Kidney glomerular epithelial cell (primary cell): ENCODE results near the gene CLPX.
"Not testable (repeated sequence)": the region's sequence is repeated elsewhere in the genome, so short reads cannot be mapped to it uniquely, and the experiment has no call there.

ENCODE experiments used
- DNase-seq: peaks from one replicate; lab custom pipeline; 2025; lab: John Stamatoyannopoulos, UW

The CLPX gene

DNA sequence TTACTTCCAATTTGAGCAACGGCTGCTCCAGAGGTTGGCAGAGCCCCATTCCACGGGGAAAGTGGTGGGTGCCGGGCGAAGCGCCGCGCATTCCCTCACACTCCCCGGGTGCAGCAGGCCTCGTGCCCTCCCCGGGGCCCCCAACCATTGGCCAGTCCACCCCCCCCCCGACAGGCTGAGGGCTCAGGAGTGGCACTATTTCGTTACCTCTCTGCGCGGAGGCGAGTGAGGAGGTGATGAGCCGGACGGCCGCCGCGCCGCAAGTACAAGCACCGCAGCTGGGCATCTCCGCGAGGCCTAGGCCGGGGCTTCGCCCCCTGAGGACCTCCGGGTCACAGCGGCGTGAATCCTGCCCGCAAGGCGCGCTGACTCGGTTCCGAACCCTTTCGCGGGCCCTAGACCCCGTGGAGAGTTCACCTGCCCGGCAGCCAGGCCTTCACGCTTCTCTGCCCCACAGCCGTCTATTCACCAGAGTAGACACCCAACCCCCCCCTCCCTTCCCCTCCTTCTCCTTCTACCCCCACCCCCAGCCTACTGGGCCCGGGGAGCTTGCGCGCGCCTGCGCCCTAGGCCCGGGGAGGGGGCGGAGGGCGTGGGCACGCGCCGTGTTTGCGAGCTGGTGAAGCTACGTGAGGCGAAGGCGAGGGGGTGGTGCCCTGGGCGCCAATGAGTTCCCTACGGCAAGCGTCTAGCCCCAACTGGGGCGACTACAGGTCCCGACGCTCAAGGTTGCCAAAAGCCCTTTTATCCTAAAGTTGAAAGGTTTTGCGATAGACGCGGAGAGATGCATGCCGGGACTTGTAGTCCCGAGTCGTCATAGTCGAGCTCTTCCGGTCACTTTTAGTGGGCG is at the start of gene CLPX:
CLPX (minus strand) TSS at position 475 of the 850 bp plus-strand sequence; CDS start at position 286, 189 bp downstream.
- DNase-seq, result peak; percentile 85

DNA sequence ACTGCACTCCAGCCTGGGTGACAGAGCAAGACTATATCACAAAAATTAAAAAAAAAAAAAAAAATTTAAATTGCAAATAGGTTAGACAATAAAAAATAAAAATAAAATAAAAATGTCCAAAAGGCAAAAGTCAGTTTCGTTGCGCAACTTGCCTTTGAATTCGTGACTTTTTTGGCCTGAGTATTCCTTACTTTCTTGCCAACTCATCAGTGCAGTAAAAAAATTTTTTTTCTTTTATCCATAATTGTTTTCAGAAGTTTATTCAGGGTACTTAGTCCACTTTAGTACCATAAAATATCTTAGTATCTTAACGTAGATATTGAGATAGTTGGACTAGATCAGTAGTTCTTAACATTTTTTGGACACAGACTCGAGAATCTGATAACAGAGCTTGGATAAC is 48.6 kb upstream of the CLPX start:
- DNase-seq, result no peak

DNA sequence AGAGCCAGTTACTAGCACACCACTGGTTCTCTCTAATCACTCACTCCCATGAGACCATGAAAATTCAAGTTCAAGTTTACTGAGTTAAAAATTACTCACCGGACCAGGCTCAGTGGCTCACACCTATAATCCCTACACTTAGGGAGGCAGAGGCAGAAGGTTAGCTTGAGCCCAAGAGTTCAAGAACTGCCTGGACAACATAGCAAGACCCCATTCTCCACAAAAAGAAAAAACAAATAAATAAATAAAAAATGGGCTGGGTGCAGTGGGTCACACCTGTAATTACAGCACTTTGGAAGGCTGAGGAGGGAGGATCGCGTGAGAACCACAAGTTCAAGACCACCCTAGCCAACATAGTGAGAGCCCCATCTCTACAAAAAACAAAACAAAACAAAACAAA is 47.4 kb upstream of the CLPX start:
- DNase-seq, result no peak

DNA sequence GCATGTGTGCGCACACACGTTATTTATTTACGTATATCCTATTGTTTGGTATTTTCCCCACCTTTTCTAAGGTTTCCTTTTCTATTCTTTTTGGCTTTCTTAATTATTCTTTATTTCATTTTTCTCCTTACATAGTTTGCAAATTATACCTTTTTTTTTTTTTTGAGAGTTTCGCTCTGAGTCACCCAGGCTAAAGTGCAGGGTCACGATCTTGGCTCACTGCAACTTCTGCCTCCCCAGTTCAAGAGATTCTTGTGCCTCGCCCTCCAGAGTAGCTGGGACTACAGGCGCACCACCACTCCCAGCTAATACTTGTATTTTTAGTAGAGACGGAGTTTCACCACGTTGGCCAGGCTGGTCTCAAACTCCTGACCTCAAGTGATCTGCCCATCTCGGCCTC is 46.2 kb upstream of the CLPX start:
- DNase-seq, result no peak

DNA sequence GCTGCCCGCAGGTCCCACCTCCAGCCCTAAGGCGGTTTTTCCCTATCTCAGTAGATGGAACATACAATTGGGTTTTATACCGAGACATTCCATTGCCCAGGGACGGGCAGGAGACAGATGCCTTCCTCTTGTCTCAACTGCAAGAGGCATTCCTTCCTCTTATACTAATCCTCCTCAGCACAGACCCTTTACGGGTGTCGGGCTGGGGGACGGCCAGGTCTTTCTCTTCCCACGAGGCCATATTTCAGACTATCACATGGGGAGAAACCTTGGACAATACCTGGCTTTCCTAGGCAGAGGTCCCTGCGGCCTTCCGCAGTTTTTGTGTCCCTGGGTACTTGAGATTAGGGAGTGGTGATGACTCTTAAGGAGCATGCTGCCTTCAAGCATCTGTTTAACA is 41.8 kb upstream of the CLPX start:
- DNase-seq, result not testable (repeated sequence)

DNA sequence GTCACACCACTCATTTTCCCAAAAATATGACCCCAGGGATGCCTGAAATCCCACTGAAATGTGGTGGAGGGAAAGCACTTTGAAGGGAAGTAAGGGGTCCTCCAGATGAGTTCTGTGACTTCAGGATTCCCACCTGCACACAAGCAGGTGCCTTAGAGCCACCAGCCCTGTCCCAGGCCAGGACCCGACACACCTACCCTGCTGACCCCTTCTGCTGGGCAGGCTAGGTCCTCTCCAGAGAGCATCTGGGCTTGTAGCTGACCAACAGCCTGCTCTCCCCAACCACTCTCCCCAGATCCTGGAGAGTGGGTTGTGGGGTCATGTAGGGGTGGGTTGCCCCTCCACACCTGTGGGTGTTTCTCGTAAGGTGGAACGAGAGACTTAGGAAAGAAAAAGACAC is 41.1 kb upstream of the CLPX start:
- DNase-seq, result no peak

DNA sequence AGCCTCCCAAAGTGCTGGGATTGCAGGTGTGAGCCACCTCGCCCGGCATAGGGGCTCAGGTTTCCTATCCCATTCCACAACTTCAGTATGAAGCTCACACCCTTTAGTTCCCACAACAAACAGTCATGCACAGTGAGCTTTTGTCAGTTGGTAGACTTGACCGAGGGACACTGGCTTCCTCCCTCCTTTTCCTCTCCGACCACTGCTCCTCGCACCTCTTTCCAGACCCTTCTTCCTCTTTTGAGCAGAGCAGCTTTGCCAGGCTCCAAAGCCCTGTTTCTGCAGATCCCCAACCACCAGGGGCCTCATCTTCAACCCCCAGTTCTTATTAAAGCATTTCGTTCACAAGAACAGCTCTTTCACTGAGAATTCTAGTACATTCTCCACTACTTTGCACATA is 38.9 kb upstream of the CLPX start:
- no peak for DNase-seq

DNA sequence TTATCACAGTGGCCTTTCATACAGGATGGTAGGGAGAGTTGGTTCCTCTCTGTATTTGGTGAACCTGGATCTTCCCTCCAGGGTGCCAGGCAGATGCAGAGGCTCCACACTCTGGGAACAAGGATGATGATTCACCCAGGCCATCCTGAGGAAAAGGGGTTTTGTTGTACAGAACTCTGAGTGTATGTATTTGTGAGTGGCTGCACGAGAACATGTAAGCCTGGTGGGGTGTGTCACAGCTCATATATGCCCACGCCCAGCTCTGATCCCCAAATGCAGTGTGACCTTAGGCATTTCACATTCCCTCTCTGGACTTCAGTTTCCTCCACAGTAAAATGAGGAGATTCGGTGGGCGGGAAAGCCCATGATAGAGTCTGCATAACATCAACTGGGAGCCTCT is 37.7 kb upstream of the CLPX start:
- no peak for DNase-seq

DNA sequence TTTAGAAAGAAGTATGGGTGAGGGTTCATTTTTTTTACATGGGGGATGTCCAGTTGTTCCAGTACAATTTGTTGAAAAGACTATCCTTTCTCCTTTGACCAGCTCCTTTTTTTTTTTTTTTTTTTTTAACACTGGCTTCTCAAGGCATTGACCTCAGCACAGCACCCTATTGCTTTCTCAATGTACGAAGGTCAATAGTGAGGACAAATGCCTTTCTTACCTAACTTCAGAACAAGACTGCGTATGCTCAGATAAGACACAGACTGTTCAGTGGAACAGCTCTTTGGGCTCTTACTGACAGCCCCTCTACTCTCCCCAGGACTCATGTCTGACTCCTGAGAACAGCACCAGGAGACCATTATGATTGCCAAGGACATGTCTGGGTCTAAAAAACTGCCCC is 36.6 kb upstream of the CLPX start:
- DNase-seq, result no peak

DNA sequence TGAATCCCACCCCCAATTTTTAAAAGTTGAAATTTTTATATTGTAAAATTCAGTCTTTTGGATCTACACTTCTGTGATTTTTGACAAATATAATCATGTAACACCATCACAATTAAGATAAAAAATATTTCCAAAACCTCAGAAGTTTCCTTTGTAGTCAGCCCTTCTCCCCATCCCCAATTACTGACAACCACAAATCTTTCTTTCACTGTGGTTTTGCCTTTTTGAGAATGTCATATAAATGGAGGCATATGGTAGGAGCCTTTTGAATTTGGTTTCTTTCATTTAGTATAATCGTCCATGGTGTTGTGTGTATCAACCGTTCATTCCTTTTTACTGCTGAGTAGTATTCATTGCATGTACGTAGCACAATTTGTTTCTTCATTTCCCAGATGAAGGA is 34.0 kb upstream of the CLPX start:
- DNase-seq, result no peak

DNA sequence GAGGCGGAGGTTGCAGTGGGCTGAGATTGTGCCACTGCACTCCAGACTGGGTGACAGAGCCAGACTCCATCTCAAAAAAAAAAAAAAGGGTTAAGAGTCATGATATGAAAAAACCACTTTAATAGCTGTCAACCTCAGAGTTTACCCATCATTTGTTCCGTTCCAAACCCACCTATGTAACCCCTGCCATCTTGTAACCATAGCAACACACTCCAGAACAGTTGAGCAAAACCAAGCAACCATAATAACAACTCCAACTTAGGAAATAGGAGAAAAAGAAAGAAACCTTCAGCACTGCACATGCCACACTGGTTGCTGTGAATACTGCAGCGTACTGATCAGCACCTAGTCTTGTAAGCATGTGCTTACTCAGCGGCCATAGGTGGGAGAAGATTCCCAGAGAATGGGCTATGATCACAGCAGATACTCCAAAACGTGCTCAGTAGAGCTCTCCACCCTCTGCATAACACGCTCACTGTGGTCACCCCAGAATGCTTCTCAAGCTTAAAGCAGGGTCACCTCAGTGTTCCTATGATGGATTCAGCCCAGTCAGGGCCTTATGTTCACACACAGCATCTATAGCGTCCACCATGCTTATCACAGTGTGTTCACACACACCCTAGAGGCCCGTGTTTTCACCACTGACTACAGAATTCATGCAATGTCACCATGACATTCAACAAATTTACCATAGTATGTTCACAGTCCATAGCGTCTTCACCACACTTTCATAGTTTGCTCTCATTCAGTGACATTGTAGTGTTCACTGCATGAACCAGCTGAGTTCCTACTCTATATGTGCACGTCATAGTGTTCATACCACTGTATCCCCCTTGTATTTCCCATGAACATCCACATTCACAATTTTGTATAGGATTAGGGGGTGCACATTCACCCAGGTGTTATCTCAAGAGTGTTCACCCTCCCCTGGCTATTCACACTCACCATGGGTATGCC is 32.7 kb upstream of the CLPX start:
- no peak for DNase-seq

DNA sequence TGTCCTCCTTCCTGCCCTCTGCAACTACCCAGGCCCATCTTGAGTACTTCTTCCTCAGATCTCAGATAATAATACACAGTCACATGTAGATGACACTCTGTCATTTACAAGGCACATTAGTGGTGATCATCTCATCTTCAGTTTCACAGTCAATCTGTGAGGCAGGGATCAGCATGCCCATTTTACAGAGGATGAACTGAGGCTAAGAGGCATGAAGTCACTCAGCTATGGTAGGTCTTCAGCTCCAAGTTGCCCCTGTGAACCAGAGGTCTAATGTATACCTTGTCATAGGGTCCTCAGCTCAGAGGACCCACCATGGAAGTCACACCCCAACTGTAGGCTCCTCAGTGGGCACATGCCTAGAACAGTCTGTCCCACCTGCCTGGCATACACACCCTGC is 30.4 kb upstream of the CLPX start:
- no peak for DNase-seq

DNA sequence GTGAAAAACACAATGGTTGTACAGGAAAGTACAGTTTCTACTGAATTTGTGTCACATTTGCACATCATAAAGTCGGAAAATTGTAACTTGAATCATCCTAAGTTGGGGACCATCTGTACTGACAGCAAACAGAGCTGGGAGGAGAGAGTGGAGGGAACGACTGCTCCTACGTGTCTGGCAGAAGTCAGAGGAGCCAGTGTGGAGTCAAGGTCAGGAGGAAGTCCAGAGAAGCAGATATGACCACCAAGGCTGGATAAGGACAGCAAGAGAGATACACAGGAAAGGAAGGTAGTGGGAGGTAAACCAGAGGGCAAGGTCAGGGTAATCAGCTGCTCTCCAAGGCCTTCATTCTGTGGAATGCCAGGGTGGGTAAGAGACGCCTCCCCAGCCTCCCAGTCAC is 28.9 kb upstream of the CLPX start:
- DNase-seq, result no peak

DNA sequence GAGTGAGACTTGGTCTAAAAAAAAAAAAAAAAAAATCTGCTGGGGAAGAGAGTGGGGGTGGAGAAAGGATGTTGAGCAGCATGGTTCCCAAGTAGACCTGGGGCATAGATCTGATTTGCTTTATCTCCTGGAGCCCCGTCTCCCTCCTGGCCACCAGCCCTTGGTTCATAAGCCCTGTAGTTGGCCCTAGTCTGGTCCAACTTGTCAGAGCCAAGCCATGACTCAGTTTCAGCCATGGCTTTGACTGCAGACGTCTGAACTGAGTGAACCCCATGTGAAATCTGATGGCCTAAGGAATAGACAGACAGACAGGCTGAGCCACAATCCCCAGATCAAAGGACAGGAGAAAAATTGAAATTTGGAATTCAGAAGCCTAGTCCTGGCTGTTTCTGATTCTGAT is 28.1 kb upstream of the CLPX start:
- DNase-seq, result no peak

DNA sequence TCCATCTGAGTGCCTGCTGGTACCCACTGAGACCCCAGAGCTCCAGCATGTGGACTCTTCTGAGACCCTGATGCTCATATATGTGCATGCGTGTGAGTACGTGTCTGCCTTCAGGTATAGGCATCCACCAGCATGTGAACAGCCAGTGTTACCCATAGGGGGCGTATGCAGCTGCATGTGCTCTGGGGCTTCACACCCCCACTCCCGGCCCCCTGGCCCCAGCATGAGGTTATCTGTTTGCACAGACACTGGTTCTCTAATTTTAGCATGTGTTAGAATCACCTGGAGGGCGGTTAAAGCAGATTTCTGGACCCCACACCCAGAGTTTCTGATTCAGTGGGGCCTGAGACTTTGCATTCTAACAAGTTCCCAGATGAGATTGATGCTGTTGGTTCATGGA is 27.0 kb upstream of the CLPX start:
- DNase-seq, result no peak

DNA sequence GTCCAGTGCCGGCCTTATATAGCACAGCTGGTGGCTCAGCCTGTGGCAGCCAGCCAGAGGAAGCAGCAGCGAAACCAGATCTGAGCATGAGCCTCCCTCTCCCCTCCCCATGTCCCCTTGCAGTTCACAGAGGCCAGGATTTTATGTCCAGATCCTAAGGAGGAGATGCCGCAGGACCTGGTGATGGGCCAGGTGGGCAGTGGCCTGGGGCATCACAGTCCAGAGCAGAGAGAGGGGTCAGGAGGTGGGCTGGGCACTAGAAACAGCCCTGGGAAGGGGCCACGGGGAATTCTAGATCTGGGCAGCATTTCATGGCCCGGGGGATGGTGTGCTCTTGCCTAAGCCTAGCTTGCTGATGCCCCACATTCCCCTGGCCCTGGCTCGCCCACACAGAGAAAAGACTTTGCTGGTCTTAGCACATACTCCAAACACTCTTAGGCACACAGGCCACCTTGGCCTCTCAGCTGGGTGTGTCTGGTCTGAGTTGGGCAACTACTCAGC is 26.4 kb upstream of the CLPX start:
- no peak for DNase-seq

DNA sequence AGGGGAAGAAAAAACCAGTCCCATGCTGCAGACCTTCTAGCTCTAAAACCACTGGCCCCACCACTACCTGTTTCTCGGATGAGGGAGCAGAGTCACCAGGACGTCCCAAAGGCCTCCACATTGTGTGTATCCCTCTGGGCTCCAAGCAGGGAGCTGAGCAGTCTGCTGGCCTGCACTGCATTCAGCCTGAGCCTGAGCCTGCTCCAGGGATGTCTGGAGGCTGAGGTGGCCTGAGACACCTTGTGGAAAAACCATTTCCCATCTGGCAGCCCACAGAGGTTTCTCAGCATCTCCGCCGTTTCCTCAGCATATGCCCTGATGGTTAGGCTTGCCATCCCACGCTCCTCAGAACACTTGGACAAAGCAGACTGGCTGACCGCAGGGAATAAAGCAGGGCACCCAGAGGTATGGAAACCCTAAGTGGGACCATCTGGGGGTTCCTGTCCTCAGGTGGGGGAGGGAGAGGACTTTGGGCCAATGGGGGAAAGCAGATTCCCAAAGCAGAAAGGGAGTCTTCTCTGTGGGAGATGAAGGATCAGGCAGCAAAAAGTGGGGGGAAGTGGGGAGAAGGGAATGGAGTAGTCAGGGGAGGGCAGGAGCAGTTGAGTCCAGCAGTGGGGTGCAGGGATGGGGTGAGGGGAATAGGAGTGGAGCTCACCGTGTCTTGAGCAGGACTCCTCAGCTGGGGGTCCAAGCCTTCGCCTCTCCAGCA is 25.8 kb upstream of the CLPX start, which contains the start of gene CILP:
CILP (minus strand) TSS at position 704 of the 712 bp plus-strand sequence. CDS start 1,718 bp downstream, outside the sequence.
- DNase-seq, result no peak

DNA sequence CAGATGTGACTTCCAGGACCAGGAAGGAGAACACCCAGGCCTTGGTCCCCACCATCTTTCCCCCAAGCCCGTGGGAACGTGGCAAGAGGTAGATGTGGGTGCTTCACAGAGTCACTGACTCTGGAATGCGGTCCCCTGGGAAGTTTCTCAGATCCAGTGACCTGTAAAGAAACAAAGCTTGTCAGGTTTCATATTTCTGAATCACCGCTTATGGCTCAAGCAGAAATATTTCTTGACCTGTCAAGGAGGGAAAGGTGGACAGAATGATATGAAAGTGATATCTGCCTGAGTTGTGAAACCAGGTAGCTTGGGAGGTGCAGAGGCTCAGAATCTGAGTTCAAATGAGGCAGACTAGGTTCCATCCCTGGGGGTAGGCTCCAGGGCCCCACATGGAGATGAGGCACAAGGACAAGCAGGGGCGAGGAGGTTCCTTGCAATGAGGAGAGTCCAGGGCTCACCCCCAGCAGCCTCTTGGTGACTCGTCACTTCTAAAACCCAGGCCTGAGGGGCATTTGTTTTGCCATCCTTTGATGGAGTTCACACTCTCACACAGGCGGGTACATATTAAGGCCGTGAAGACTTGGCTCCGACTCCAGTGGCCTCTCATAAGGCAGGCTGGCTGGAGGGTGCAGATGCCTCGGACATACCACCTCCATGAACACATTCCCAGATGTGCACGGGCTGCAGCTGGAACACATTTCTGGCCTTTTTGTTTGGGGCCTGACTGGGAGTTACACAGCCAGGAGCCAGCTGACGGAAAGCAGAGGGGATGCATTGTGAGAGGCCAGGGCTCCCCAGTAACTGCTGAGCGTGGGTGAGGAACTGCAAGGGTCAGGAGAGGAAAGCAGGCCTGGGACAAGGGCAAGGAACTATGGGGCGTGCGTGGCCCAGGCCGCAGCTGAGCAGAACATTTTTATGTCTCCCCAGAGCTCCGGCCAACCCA is 24.8 kb upstream of the CLPX start:
- peak; percentile 19 for DNase-seq

DNA sequence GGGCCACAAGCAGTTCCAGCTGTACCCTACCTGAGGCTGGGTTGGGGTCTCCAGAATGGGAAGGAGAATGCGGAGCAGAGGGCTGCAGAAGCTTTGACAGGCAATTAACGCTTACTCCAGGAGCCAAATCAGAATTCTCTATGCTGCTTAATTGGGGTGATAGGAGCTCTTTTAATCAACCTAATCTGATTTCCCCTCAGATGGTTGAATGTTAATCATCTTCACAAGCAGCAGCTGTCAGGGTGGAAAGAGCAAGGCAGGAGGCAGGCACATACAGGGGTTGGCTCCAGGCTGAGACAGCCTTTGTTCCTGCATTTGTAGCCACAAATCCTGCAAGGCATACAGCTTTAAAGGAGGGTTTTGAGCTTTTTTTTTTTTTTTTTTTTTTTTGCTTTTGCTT is 23.5 kb upstream of the CLPX start:
- DNase-seq, result no peak

DNA sequence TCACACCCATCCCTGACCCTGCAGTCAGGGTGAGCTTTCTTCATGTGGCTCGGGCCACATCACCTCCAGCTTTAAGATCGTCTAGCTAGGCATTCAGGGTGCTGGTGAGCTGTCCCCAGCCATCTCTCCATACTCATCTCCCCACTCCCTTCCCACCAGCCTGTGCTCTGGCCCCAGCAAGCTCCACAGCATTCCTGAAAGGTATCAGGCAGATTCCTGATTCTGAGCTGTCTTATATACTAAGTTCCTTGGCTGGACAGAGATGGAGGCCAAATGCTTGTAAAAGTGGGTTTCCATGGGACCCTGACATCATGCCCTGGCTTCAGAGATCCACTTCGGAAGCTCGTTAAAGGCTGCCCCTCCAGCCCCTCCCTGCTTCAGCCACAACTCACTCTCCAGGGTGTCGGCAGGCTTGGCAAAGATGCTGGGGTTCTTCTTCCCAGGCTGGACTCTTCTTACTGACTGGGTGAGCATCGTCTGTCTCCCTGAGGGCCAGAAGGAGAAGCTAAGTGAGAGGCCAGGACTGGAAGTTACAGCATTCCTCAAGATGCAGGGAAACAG is 22.2 kb upstream of the CLPX start:
- no peak for DNase-seq

DNA sequence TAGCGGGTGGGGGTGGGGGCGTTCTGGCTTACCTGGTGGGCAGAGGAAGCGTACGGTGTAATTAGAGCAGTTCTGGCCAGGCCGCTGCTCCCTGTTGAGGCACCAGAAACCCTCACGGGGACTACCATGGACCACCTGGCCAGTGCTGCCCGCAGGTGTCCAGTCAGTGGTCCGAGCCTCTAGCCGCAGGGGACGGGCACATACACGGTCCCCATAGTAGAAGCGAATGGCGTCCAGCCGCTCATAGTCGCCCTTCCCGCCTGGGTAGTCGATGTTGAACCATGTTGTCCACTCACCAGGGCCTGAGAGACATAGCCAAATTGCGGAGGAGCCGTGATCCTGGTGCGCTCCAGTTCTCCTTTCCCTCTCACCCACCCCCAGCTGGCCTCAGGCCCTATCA is 21.6 kb upstream of the CLPX start:
- DNase-seq, result no peak
